MG63 (cell line): ENCODE measurements around the gene STK4. TPM values are rescaled to one million over a fixed set of nuclear protein-coding genes. Genes with fewer than 3 reads are reported as not detected.

ENCODE experiments used
- DNase-seq: peaks from one replicate; pipeline ENCODE4 v3.0.0-alpha.2; 2020
- H3K27me3 ChIP-seq: fragments of 250-450 bp; sonication (Bioruptor Pico); 2 replicates; pipeline ENCODE4 v1.5.1; 2020; ENCODE audit warnings: mild to moderate bottlenecking, moderate library complexity
- H3K36me3 ChIP-seq: fragments of 250-450 bp; sonication (Bioruptor Pico); 2 replicates; pipeline ENCODE4 v1.5.1; 2020; ENCODE audit warnings: mild to moderate bottlenecking, moderate library complexity
- H3K4me3 ChIP-seq: fragments of 250-450 bp; sonication (Bioruptor Pico); 2 replicates; pipeline ENCODE4 v1.5.1; 2020; ENCODE audit warnings: mild to moderate bottlenecking, moderate library complexity
- H3K9me3 ChIP-seq: fragments of 250-450 bp; sonication (Bioruptor Pico); 2 replicates; pipeline ENCODE4 v1.5.1; 2020; ENCODE audit warnings: mild to moderate bottlenecking, moderate library complexity
- total RNA-seq: library from RNA; depleted of rRNA; stranded (reverse); fragments of >200 nt; shearing (Covaris generic); gene quantifications from 2 replicates; pipeline ENCODE4 v1.2.3, GENCODE V29; 2014; ENCODE audit warnings: low replicate concordance

The STK4 gene
- total RNA-seq, 1 experiment from 2014 or later = 9.8 TPM

GRCh38 chr20:45070932-45071632 lies 104.8 kb downstream of the STK4 start:
- Histone ChIP-seq H3K4me3 (no peak overlapping the region), H3K27me3 (no peaks in the 10 kb centered on the region), H3K36me3 (peaks cover 13% of the 10 kb centered on the region), H3K9me3 (no peaks in the 10 kb centered on the region)
- DNase-seq = no peak

GRCh38 chr20:45072066-45072465 lies 105.8 kb downstream of the STK4 start:
- DNase-seq = no peak

GRCh38 chr20:45073221-45073620 lies 106.9 kb downstream of the STK4 start:
- no peak overlapping the region for H3K4me3 ChIP-seq
- peaks cover 8% of the 10 kb centered on the region for H3K36me3 ChIP-seq
- H3K9me3 ChIP-seq = no peaks in the 10 kb centered on the region
- no peaks in the 10 kb centered on the region for H3K27me3 ChIP-seq
- no peak for DNase-seq

More at GRCh38 chr20:45072066-45072465, 105.8 kb downstream of the STK4 start:
- no peak overlapping the region for H3K4me3 ChIP-seq
- peaks cover 13% of the 10 kb centered on the region for H3K36me3 ChIP-seq
- H3K9me3 ChIP-seq = no peaks in the 10 kb centered on the region
- H3K27me3 ChIP-seq = no peaks in the 10 kb centered on the region

GRCh38 chr20:45077559-45077958 lies 111.2 kb downstream of the STK4 start:
- peaks cover 25% of the 10 kb centered on the region for H3K36me3 ChIP-seq
- H3K9me3 ChIP-seq = peaks cover 6% of the 10 kb centered on the region
- no peak for DNase-seq
- H3K27me3 ChIP-seq = no peaks in the 10 kb centered on the region
- no peak overlapping the region for H3K4me3 ChIP-seq

- peaks cover 10% of the 10 kb centered on the region for H3K9me3 ChIP-seq
- no peak overlapping the region for H3K4me3 ChIP-seq
- H3K36me3 ChIP-seq = peaks cover 36% of the 10 kb centered on the region
- DNase-seq = peak; percentile 35
- H3K27me3 ChIP-seq = no peaks in the 10 kb centered on the region
These were observed 114.7 kb downstream of the STK4 start for GRCh38 chr20:45080867-45081624.

- H3K36me3 ChIP-seq = peaks cover 42% of the 10 kb centered on the region
- peaks cover 10% of the 10 kb centered on the region for H3K9me3 ChIP-seq
- no peak overlapping the region for H3K4me3 ChIP-seq
- no peak for DNase-seq
- no peaks in the 10 kb centered on the region for H3K27me3 ChIP-seq
These were observed 116.2 kb downstream of the STK4 start for GRCh38 chr20:45082468-45082867.

GRCh38 chr20:45083127-45083526 lies 116.8 kb downstream of the STK4 start:
- Histone ChIP-seq H3K36me3 (peaks cover 42% of the 10 kb centered on the region), H3K4me3 (no peak overlapping the region), H3K9me3 (peaks cover 10% of the 10 kb centered on the region), H3K27me3 (no peaks in the 10 kb centered on the region)
- DNase-seq = no peak

GRCh38 chr20:45085289-45085688 lies 119.0 kb downstream of the STK4 start:
- H3K36me3 ChIP-seq = peaks cover 38% of the 10 kb centered on the region
- H3K27me3 ChIP-seq = no peaks in the 10 kb centered on the region
- DNase-seq = no peak
- H3K4me3 ChIP-seq = no peak overlapping the region
- H3K9me3 ChIP-seq = peaks cover 10% of the 10 kb centered on the region

- Histone ChIP-seq H3K9me3 (peaks cover 10% of the 10 kb centered on the region), H3K4me3 (no peak overlapping the region), H3K27me3 (no peaks in the 10 kb centered on the region), H3K36me3 (peaks cover 36% of the 10 kb centered on the region)
- no peak for DNase-seq
These were observed 119.6 kb downstream of the STK4 start for GRCh38 chr20:45085867-45086266.

GRCh38 chr20:45087097-45087790 lies 120.9 kb downstream of the STK4 start:
- Histone ChIP-seq H3K27me3 (no peaks in the 10 kb centered on the region), H3K4me3 (no peak overlapping the region), H3K9me3 (peaks cover 7% of the 10 kb centered on the region), H3K36me3 (peaks cover 26% of the 10 kb centered on the region)
- DNase-seq = peak; percentile 51

GRCh38 chr20:45087814-45088213 lies 121.5 kb downstream of the STK4 start:
- peak; percentile 88 for DNase-seq
- no peaks in the 10 kb centered on the region for H3K27me3 ChIP-seq
- peaks cover 3% of the 10 kb centered on the region for H3K9me3 ChIP-seq
- H3K4me3 ChIP-seq = no peak overlapping the region
- H3K36me3 ChIP-seq = peaks cover 21% of the 10 kb centered on the region

GRCh38 chr20:45088247-45088646 lies 121.9 kb downstream of the STK4 start:
- Histone ChIP-seq H3K9me3 (peaks cover 3% of the 10 kb centered on the region; the same call in 1 of the 2 replicates), H3K27me3 (no peaks in the 10 kb centered on the region), H3K4me3 (no peak overlapping the region), H3K36me3 (peaks cover 19% of the 10 kb centered on the region)
- peak; percentile 95 for DNase-seq

GRCh38 chr20:45090481-45090880 lies 124.2 kb downstream of the STK4 start:
- no peak for DNase-seq

GRCh38 chr20:45091366-45091765 lies 125.1 kb downstream of the STK4 start:
- DNase-seq = no peak
- Histone ChIP-seq H3K27me3 (no peaks in the 10 kb centered on the region), H3K36me3 (peaks cover 8% of the 10 kb centered on the region), H3K9me3 (no peaks in the 10 kb centered on the region), H3K4me3 (no peak overlapping the region)

More at GRCh38 chr20:45090481-45090880, 124.2 kb downstream of the STK4 start:
- Histone ChIP-seq H3K36me3 (peaks cover 17% of the 10 kb centered on the region), H3K27me3 (no peaks in the 10 kb centered on the region), H3K4me3 (no peak overlapping the region), H3K9me3 (no peaks in the 10 kb centered on the region)

- Histone ChIP-seq H3K27me3 (no peaks in the 10 kb centered on the region), H3K4me3 (no peak overlapping the region), H3K36me3 (peaks cover 5% of the 10 kb centered on the region), H3K9me3 (no peaks in the 10 kb centered on the region)
- DNase-seq = no peak
These were observed 126.6 kb downstream of the STK4 start for GRCh38 chr20:45092898-45093297.

GRCh38 chr20:45094201-45094600 lies 127.9 kb downstream of the STK4 start:
- no peaks in the 10 kb centered on the region for H3K27me3 ChIP-seq
- no peak for DNase-seq
- no peak overlapping the region for H3K4me3 ChIP-seq
- peaks cover 5% of the 10 kb centered on the region for H3K36me3 ChIP-seq
- no peaks in the 10 kb centered on the region for H3K9me3 ChIP-seq

GRCh38 chr20:45094864-45095574 lies 128.7 kb downstream of the STK4 start:
- H3K4me3 ChIP-seq = no peak overlapping the region
- H3K27me3 ChIP-seq = no peaks in the 10 kb centered on the region
- DNase-seq = no peak
- H3K36me3 ChIP-seq = peaks cover 5% of the 10 kb centered on the region
- no peaks in the 10 kb centered on the region for H3K9me3 ChIP-seq
